Measurements from ENCODE around the gene TNKS2.
"Not testable (repeated sequence)": the region's sequence is repeated elsewhere in the genome, so short reads cannot be mapped to it uniquely, and the experiment has no call there.

Gene TNKS2

GRCh38 chr10:91796331-91797047, 1.7 kb upstream of the TNKS2 start:
- peak; percentile 68 for DNase-seq (ENCODE audit: low spot score)

DNA sequence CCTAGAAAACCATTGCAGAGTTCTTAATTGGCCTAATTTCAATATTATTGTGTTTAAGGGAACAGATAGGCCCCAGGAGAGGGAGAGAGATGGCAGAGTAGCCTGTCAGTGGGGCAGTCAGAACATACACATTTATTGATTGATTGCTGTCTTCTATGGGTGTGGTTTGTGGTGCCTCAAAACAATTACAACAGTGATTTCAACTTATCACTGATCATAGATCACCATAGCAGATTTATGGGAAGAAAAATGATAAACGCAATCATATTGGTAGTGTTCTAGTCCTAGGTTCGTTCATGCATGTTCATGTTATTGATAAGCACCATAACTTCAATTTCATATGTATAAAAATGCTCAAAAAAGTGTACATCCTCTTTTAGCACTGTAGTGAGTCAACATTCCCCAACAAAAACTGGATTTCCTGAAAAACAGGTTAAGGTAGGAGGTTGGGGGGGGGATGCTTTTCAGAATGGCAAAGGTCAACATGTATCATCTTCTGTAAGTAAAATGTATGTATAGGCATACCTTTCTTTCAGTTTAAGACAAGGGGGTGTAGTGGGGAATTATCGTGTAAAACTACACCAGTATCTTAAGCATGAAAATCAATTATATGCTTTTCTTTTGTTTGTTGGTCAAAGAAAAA, 1.1 kb upstream of the TNKS2 start:
- DNase-seq (ENCODE audit: low spot score), result no peak

DNA sequence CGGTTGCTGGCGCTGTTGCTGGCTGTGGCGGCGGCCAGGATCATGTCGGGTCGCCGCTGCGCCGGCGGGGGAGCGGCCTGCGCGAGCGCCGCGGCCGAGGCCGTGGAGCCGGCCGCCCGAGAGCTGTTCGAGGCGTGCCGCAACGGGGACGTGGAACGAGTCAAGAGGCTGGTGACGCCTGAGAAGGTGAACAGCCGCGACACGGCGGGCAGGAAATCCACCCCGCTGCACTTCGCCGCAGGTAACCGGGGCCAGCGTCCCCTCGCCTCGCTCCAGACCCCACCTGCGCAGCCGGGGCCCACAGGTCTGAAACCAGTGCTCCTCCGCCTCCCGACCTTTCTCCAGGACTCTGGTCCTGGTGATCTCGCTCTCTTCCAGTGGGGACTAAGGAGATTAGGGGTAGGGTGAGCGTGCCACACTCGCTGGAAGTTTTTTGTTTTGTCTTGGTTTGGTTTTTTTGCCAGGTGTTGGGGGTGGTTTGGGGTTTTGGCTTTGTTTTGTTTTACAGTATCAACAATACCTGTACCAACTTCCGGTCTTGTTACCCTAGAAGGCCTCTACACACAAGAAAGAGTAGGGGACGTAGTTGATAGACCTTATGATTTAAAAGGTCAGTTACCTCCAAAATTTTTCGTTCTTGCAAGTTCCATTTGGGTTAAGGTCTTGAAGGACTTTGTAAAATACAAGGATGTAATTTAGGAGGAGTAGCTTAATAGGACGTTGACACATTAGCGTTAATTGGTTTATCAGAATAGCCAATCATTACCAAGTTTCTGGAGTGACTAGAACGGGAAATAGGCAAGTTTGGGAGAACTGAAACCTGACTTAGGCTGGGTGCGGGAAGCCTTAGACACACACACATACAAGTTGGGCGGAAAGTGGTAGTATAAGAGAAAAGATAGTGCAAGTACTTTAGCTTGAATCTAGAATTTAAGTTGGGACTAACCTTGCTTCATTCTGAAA, 704 bp downstream of the TNKS2 start:
- no peak for DNase-seq (ENCODE audit: low spot score)

DNA sequence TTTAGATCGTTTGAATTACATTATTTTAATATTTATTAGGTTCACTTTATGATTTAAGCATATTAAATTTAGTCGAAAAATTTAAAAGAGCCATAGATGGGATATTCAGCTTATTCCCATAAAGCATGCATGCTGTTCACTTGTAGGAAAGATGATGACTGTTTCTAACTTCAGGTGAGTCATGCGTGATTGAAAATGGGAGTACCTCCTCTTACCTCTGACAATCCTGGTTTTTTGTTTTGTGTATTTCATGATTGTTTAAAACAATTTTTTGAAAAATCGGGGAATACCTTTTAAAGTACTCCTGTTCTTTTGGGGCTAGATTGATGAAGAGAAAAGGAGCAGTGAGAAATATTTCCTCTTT, 1.4 kb downstream of the TNKS2 start:
- DNase-seq (ENCODE audit: low spot score), result no peak

DNA sequence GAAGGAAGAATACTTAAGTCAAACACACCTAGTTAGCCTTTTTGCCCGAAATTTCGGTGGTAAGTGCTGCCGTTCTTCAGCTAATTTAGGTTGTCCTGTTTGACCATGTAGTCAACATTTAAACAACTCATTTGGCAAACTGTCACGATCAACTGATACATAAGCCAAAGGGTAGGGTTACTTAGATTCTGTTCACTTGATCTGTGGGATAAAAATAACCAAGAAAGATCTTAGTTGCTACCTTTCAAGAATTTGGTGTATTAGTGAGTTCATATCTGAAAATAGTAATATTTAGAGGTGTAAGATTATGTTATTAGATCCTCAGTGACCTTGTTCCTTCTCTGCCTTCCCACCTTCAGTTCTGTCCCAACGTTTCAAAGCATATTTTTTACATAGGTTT, 2.0 kb downstream of the TNKS2 start:
- DNase-seq (ENCODE audit: low spot score), result no peak

GRCh38 chr10:91800756-91801155, 2.5 kb downstream of the TNKS2 start:
- no peak for DNase-seq (ENCODE audit: low spot score)

GRCh38 chr10:91803386-91804125, 5.3 kb downstream of the TNKS2 start:
- no peak for DNase-seq (ENCODE audit: low spot score)

- DNase-seq (ENCODE audit: low spot score), result no peak
These were observed 5.9 kb downstream of the TNKS2 start for GRCh38 chr10:91804126-91804510.

DNA sequence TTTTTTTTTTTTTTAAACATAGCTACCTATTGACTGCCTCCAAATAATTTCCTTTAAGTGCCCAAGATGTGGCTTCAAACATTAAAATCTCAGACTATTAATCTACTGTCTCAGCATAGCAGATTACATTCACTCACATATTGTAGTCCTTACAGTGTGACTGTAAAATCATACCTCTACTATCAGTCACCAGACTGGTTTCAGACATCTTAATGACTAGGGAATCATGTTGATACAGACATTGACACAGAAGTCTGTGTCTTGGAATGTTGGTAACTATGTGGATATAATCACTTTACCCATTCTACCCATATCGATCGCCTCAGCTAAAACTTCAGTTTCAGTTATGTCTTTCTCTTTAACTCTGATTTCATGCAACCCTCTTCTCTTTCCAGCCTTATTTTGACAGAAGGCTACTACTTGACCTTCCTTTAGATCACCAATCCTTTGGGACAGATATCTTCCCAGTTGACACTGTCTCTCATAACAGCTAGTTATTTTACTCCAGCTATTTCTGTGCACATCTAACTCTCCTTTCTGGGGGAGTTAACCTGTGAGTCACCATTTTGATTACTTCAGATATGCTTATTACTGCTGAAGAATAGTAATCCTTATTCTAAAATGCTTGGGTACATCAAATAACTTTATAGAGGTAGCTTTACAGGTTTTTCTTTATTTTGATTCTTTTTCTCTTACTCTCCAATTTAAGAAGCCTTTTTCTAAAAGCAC, 7.0 kb downstream of the TNKS2 start:
- no peak for DNase-seq (ENCODE audit: low spot score)

DNA sequence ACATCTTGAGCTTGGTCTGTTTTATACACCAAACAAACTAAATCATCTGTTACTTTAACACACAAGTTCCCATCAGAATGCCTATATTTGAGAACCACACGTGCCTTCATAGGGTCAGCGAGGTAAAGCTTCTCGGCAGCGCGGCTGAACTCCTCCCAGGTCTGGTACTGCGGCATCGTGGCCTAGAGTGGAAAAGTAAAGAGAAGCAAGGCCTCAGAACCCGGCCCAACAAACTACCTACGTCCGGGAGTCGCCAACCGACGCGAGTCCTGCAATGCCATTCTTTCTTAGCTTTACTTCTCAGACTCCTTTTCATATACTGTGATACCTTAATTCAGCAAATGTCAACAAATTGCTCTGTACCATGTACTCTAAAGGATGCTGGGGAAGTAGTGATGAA, 9.0 kb downstream of the TNKS2 start:
- DNase-seq (ENCODE audit: low spot score), result not testable (repeated sequence)

- DNase-seq (ENCODE audit: low spot score), result no peak
These were observed 15.0 kb downstream of the TNKS2 start for GRCh38 chr10:91813251-91813650.

- DNase-seq (ENCODE audit: low spot score), result no peak
These were observed 18.8 kb downstream of the TNKS2 start for GRCh38 chr10:91816981-91817380.

- DNase-seq (ENCODE audit: low spot score), result no peak
These were observed 21.9 kb downstream of the TNKS2 start for GRCh38 chr10:91820144-91820543.

- DNase-seq (ENCODE audit: low spot score), result no peak
These were observed 25.9 kb downstream of the TNKS2 start for GRCh38 chr10:91824076-91824475.

DNA sequence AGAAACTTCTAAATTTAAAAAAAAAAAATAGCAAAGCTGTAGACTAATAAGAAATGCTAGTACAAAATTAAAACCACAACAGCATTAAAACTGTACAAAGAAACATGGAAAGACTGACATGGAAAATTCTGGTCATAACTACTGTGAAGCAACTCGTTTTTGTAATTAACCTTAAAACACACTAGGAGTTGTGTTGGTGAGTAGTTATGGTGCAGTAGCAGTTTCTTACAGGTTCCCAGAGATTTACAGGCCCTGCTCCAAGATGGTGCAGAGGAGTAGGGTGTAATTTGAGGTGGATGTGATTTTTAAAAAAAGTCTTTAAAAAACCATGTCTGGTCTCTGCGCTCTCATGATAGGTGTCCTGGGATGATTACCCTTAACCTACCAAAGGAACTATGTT, 31.0 kb downstream of the TNKS2 start:
- no peak for DNase-seq (ENCODE audit: low spot score)

GRCh38 chr10:91838199-91838598, 40.0 kb downstream of the TNKS2 start:
- DNase-seq (ENCODE audit: low spot score), result no peak

- DNase-seq (ENCODE audit: low spot score), result no peak
These were observed 44.9 kb downstream of the TNKS2 start for GRCh38 chr10:91843083-91843482.

DNA sequence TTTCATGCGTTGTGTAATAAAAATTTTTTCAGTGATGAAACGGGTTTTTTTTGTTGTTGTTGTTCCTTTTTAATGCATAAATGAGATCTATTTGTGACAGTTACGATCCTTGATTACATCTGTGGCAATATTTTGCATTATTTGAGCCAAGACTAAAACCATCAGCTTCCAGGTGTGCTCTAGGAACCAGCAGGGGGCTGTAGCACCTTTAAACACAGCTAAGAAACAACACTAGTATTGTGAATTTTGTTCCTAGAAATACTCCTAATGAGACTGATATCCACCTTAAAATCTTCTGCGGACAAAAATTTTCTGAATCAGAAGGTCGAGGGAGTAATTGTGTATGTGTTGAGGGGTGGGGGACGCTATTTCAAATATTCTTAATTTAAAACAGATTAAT, 58.4 kb downstream of the TNKS2 start:
- no peak for DNase-seq (ENCODE audit: low spot score)

DNA sequence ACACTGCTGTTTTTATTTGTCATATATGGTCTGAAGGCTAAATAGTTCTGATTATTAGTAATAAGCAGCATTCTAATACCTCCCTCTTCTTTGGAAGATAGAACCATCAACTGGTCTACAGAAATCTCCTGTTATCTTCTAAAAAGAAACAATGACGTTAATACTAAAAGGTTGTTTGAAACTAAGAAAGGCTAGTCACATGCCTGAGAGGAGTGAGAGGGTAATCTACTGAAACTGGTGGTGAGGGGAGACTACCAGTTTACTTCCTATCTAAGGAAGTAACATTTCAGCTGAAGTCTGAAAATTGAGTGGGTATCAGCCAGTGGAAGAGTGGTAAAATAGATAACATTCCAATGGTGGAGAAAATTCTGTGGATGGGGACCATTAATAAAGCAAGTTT, 62.7 kb downstream of the TNKS2 start:
- DNase-seq (ENCODE audit: low spot score), result no peak

- no peak for DNase-seq (ENCODE audit: low spot score)
These were observed 65.9 kb downstream of the TNKS2 start for GRCh38 chr10:91864099-91864498.

DNA sequence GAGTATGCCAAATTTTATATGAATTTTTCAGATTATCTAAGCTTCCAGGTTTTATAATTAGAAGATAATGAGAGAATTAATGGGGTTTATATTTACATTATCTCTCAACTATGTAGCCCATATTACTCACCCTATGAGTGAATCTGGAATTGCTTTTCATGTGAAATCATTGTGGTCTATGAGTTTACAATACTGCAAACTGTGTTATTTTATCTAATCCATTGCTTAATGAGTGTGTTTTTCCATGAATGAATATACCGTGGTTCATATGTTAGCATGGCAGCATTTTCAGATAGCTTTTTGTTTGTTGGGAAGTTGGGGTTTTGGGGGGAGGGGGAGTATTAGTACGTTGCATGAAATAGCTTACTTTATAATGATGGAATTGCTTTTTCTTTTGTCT, 66.5 kb downstream of the TNKS2 start:
- no peak for DNase-seq (ENCODE audit: low spot score)
